Anterior cingulate cortex (tissue), 58 donors: ENCODE results near the gene GARIN6.
"Not testable (repeated sequence)": the region's sequence is repeated elsewhere in the genome, so short reads cannot be mapped to it uniquely, and the experiment has no call there.

ENCODE experiments used
- DNase-seq, 58 donors: peaks; one replicate each; lab custom pipeline; 2025; lab: John Stamatoyannopoulos, UW

Gene GARIN6

GRCh38 chr12:99647453-99647852, at the start of gene GARIN6:
TSS of gene GARIN6 (plus strand) at chr12:99647753. CDS start at chr12:99648175, 422 bp downstream.
- DNase-seq: no peak

GRCh38 chr12:99598785-99599184, 48.8 kb upstream of the GARIN6 start:
- no peak for DNase-seq

- no peak for DNase-seq
Observed at GRCh38 chr12:99600388-99600787, 47.2 kb upstream of the GARIN6 start.

GRCh38 chr12:99609455-99610181, 37.9 kb upstream of the GARIN6 start:
- no peak for DNase-seq

- no peak for DNase-seq
Observed at GRCh38 chr12:99611117-99611516, 36.4 kb upstream of the GARIN6 start.

- no peak for DNase-seq
Observed at GRCh38 chr12:99611599-99611998, 36.0 kb upstream of the GARIN6 start.

GRCh38 chr12:99618657-99619056, 28.9 kb upstream of the GARIN6 start:
- no peak for DNase-seq

- no peak for DNase-seq
Observed at GRCh38 chr12:99619389-99620158, 28.0 kb upstream of the GARIN6 start.

- DNase-seq: no peak
Observed at GRCh38 chr12:99620159-99620479, 27.4 kb upstream of the GARIN6 start.

- not testable (repeated sequence) for DNase-seq
Observed at GRCh38 chr12:99624591-99624990, 23.0 kb upstream of the GARIN6 start.

GRCh38 chr12:99627459-99627858, 20.1 kb upstream of the GARIN6 start:
- no peak for DNase-seq

GRCh38 chr12:99644629-99645028, 2.9 kb upstream of the GARIN6 start:
- no peak for DNase-seq

- no peak for DNase-seq
Observed at GRCh38 chr12:99648183-99648582, 630 bp downstream of the GARIN6 start.

- DNase-seq: no peak
Observed at GRCh38 chr12:99649551-99649950, 2.0 kb downstream of the GARIN6 start.

GRCh38 chr12:99658671-99659349, 11.3 kb downstream of the GARIN6 start:
- no peak for DNase-seq

- DNase-seq: no peak
Observed at GRCh38 chr12:99670635-99671034, 23.1 kb downstream of the GARIN6 start.

GRCh38 chr12:99680276-99680675, 32.7 kb downstream of the GARIN6 start:
- no peak for DNase-seq

GRCh38 chr12:99686142-99686541, 38.6 kb downstream of the GARIN6 start:
- DNase-seq: no peak

- no peak for DNase-seq
Observed at GRCh38 chr12:99695050-99695449, 47.5 kb downstream of the GARIN6 start.
